ENCODE measurements around the gene PLEKHJ1.

DNA sequence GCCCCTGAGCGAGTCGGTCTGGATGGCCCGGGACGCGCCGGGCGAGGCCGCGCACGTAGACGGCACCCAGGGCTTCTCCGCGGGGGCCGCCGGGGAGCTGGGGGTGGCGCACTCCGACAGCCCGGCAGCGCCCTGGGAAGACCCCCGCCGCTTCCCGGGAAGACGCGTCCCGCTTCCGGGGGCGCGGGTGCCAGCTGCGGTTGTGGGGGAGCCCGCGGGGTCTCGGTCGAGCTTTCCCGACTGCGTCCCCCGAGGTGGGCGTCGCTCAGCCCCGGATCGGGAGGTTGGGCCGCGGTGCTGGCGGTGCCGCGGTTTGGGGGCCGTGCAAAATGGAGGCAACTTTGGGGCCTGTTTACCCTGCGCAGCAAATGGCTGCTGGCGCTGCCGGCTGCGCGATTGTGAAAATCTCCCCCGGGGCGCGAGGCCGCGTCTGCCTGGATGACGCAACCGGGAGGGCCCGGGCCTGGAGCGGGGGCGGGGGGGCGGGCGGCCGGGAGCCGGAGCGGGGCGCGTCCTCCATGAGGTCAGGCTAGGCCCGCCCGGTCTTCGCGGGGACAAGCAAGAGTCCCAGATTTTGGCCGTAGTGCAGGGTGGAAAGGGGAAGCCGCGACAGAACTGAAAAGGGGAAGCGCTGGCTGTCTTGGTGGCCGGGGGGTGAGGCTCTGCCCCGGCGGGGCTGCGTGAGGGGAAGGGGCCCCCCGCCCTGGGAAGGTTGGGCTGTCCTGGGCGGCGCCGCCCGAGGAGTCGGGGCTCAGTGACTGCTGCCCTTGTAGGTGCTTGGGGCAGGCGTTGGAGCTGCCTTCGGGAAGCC, 34.5 kb upstream of the PLEKHJ1 start:
- no peak for TF ChIP-seq CTCF (IDR thresholded peaks at IDR 0.05)
- no peak for TF ChIP-seq ZFP36 (IDR thresholded peaks at IDR 0.05; ENCODE audit: borderline replicate concordance, partially characterized antibody)
- TF ChIP-seq MYC (IDR thresholded peaks at IDR 0.05; ENCODE audit: borderline replicate concordance, low read length): no peak

Data from A549 (cell line).